GM12874 (cell line): ENCODE data around the gene ZCWPW1.

Source experiments
- CTCF ChIP-seq: IDR thresholded peaks from 2 replicates; pipeline ENCODE4 v1.5.1; 2011; ENCODE audit warnings: low read depth, mild to moderate bottlenecking, control low read depth, low read length, moderate library complexity; ENCODE audit not compliant: insufficient read depth

The ZCWPW1 gene

GRCh38 chr7:100360135-100360854, 68.2 kb downstream of the ZCWPW1 start:
- TF ChIP-seq CTCF, result no peak

GRCh38 chr7:100358857-100359212, 69.7 kb downstream of the ZCWPW1 start:
- no peak for TF ChIP-seq CTCF

GRCh38 chr7:100358027-100358856, 70.3 kb downstream of the ZCWPW1 start, which contains the start of gene PILRB:
Gene PILRB, plus strand, starts transcription at chr7:100358117. Its CDS starts 186 bp downstream, at chr7:100358303.
- peak; percentile 48 for TF ChIP-seq CTCF

GRCh38 chr7:100357131-100357561, 71.4 kb downstream of the ZCWPW1 start:
- TF ChIP-seq CTCF, result no peak

GRCh38 chr7:100356416-100357068, 72.0 kb downstream of the ZCWPW1 start:
- TF ChIP-seq CTCF, result no peak

GRCh38 chr7:100353685-100354330, 74.7 kb downstream of the ZCWPW1 start:
- TF ChIP-seq CTCF, result no peak
